GM12865 (cell line): ENCODE results near the gene ST6GALNAC5.

Experiments used
- DNase-seq: peaks from one replicate; pipeline ENCODE4 v3.0.0; 2010; ENCODE audit warnings: low read depth
- H3K4me3 ChIP-seq: 2 replicates; pipeline ENCODE4 v1.5.1; 2011; ENCODE audit warnings: mild to moderate bottlenecking, low read depth, low read length, control low read depth
- TF ChIP-seq, protein P1 (sequence below): IDR thresholded peaks from 2 replicates; pipeline ENCODE4 v1.5.1; 2011; ENCODE audit warnings: low read length, control low read depth, low read depth, inconsistent platforms; ENCODE audit not compliant: insufficient read depth; ENCODE audit errors: missing control alignments

ST6GALNAC5 gene

DNA sequence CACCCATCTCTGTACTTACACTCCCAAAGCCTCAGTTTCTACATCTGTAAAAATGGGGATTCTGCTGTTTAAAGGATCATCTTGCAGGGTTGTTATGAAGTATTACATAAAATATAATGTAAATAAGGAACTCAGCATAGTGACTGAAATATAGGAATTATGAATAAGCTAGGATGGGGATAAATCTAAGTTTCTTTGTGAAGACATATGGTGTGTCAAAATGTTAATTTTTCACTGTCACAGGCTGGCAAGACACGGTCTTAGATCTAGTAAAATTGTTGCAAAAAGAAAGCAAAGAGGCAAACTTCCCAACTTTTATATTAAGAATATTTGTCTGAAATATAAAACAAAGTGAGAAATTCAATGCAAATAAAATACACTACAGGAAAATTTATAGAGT lies 42.0 kb downstream of the ST6GALNAC5 start:
- TF ChIP-seq, protein P1, sequence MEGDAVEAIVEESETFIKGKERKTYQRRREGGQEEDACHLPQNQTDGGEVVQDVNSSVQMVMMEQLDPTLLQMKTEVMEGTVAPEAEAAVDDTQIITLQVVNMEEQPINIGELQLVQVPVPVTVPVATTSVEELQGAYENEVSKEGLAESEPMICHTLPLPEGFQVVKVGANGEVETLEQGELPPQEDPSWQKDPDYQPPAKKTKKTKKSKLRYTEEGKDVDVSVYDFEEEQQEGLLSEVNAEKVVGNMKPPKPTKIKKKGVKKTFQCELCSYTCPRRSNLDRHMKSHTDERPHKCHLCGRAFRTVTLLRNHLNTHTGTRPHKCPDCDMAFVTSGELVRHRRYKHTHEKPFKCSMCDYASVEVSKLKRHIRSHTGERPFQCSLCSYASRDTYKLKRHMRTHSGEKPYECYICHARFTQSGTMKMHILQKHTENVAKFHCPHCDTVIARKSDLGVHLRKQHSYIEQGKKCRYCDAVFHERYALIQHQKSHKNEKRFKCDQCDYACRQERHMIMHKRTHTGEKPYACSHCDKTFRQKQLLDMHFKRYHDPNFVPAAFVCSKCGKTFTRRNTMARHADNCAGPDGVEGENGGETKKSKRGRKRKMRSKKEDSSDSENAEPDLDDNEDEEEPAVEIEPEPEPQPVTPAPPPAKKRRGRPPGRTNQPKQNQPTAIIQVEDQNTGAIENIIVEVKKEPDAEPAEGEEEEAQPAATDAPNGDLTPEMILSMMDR = no peak
- H3K4me3 ChIP-seq = no peak overlapping the region
- no peak for DNase-seq

- no peak overlapping the region for H3K4me3 ChIP-seq
- TF ChIP-seq, protein P1 = no peak
- no peak for DNase-seq
Observed at GRCh38 chr1:76919085-76919484, 51.8 kb downstream of the ST6GALNAC5 start.

DNA sequence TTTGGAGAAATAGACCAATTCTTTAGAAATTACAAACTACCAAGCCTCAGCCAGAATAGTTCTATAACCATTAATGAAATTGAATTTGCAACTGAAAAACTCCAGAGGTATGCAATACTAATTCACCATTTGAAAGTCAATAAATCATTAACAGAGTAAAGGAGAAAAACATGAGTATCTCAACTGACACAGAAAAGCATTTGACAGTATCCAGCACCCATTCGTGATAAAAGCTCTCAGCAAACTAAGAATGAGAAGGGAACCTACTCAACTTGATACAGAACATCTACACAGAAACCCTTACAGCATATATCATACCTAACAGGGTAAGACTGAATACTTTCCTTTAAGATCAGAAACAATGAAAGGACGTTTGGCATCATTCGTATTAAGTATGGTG lies 54.3 kb downstream of the ST6GALNAC5 start:
- TF ChIP-seq, protein P1 = no peak
- no peak for DNase-seq
- H3K4me3 ChIP-seq = no peak overlapping the region

- DNase-seq = no peak
- no peak overlapping the region for H3K4me3 ChIP-seq
- TF ChIP-seq, protein P1 = no peak
Observed at GRCh38 chr1:76925825-76926224, 58.5 kb downstream of the ST6GALNAC5 start.

GRCh38 chr1:76928522-76928921 lies 61.2 kb downstream of the ST6GALNAC5 start:
- DNase-seq = no peak
- TF ChIP-seq, protein P1 = no peak
- H3K4me3 ChIP-seq = no peak overlapping the region

DNA sequence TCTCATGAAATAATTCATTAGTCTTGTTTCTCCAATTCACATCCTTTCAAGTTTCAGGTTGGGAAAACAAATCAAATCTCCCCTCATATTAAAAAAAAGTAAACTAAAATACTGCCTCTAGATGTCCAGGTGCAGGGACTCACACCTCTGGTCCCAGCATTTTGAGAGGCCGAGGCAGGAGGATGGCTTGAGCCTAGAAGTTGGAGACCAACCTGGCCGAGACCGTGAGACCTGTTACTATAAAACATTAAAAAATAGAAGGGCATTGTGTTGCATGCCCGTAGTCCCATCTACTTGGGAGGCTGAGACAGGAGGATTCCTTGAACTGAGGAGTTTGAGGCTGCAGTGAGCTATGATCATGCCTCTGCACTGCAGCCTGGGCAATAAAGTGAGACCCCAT lies 61.9 kb downstream of the ST6GALNAC5 start:
- no peak for DNase-seq
- no peak overlapping the region for H3K4me3 ChIP-seq
- TF ChIP-seq, protein P1 = no peak

DNA sequence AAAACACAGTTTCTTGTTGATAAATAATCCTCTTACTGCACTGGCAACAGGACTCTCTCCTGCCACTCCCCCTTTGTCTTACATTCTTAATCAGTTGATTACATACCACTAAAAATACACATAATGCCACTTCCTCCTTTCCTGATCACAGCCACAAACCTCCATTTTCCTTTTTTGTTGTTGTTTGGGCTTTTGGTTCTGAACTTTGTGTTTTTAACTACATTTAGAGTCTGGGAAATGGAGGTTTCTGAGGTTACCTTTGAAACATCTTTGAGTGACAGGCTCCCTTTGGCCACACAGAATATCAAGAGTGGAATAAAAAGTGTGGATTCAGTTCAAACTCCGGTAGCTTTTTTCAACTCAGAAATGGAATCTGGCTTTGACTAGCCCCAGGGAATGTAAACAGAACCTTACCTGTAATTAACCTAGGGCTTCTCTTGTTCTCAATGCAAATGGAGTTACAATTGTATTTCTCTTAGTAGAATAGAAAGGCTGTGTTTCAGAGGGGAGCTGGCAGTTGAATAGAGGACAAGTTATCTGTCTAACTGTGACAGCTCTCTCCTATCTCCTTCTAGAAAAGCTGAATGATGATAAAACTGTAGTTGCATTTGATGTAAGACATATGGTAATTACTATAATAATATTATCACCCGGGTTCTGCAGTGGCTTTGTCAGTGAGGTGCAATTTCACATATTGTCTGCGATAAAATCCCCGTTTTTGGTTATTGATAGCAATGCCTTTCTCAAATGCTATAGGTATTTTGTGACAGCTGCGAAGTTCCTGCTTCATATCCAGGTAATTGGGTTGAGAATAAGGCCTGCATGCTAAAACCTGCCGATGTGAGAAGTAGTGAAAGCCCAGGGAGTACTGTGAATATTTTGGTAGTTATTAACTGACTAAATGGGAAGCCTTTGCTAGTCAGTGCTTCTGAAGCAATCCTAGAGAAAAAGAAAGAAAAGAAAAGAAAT lies 66.9 kb downstream of the ST6GALNAC5 start:
- TF ChIP-seq, protein P1 = no peak
- DNase-seq = no peak
- H3K4me3 ChIP-seq = no peak overlapping the region
